ENCODE results near the gene WDFY4. TPM values are rescaled to one million over a fixed set of nuclear protein-coding genes. Genes with fewer than 3 reads are reported as not detected.

WDFY4 gene
- total RNA-seq, 1 donor from 2014 or later = 26.5 TPM

DNA sequence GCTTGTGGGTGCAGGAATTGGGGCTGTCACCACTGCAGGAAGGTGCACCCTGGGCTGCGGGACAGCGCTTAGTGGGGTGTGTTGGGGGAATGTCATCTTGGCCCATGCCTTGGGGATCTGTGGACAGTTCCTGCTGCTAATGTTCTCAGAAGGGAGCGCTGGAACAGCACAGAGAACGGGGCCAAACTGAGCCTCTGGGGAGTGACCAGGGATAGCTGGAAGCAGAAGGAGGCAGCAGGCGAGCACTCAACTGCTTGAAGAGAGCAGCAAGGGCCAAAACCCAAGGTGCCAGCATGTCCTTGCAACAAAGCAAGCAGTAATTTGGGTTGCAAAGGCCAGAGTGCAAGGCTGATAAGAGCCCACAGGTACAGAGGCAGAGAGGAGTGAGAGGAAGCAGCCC is 31.3 kb upstream of the WDFY4 start:
- no peak for DNase-seq
- Histone ChIP-seq H3K27ac (no peak overlapping the region), H3K36me3 (no peaks in the 10 kb centered on the region), H3K9me3 (no peaks in the 10 kb centered on the region), H3K4me1 (peaks cover 8% of the 10 kb centered on the region), H3K4me3 (no peak overlapping the region), H3K27me3 (no peaks in the 10 kb centered on the region)
- intact Hi-C loops (cut with DNase I) = no loop called here
- no peak for ATAC-seq
- TF ChIP-seq, protein P1, sequence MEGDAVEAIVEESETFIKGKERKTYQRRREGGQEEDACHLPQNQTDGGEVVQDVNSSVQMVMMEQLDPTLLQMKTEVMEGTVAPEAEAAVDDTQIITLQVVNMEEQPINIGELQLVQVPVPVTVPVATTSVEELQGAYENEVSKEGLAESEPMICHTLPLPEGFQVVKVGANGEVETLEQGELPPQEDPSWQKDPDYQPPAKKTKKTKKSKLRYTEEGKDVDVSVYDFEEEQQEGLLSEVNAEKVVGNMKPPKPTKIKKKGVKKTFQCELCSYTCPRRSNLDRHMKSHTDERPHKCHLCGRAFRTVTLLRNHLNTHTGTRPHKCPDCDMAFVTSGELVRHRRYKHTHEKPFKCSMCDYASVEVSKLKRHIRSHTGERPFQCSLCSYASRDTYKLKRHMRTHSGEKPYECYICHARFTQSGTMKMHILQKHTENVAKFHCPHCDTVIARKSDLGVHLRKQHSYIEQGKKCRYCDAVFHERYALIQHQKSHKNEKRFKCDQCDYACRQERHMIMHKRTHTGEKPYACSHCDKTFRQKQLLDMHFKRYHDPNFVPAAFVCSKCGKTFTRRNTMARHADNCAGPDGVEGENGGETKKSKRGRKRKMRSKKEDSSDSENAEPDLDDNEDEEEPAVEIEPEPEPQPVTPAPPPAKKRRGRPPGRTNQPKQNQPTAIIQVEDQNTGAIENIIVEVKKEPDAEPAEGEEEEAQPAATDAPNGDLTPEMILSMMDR (IDR thresholded peaks at IDR 0.05) = no peak

DNA sequence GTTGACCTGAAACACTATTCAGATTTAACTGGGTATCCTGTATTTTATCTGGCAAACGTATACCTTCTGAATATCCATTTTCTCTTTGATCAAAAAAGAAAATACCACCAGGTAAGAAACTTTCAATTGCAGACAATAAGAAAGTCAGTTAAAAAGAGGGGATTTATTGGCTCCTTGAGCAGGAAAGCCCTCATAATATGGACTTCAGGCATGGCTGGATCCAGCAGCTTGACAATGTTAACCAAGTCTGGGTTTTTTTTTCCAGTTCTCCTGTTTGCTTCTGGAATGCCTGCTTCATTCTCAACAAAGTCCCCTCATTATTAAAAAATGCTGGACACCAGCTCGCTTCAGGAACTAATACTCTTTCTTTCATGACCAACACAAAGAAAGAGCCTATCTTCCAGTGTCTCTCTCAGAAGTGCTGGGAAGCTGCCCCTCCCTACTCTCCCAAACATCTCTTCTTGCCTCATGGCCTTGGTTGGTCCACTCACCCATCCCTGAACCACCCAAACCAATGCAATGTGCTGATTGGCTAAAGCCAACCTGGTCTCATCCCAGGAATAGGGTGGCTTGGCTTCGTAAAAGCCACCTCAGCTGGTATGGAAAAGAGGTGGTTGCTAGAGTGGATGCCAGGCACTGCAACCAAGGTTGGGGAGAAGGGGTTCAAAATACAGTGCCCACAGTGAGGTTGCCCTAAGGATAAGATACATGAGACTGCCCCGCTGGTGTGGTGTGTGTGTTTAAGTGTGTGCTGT is 30.6 kb upstream of the WDFY4 start:
- ATAC-seq = no peak
- TF ChIP-seq, protein P1 (IDR thresholded peaks at IDR 0.05) = no peak
- intact Hi-C loops (cut with DNase I) = no loop called here

DNA sequence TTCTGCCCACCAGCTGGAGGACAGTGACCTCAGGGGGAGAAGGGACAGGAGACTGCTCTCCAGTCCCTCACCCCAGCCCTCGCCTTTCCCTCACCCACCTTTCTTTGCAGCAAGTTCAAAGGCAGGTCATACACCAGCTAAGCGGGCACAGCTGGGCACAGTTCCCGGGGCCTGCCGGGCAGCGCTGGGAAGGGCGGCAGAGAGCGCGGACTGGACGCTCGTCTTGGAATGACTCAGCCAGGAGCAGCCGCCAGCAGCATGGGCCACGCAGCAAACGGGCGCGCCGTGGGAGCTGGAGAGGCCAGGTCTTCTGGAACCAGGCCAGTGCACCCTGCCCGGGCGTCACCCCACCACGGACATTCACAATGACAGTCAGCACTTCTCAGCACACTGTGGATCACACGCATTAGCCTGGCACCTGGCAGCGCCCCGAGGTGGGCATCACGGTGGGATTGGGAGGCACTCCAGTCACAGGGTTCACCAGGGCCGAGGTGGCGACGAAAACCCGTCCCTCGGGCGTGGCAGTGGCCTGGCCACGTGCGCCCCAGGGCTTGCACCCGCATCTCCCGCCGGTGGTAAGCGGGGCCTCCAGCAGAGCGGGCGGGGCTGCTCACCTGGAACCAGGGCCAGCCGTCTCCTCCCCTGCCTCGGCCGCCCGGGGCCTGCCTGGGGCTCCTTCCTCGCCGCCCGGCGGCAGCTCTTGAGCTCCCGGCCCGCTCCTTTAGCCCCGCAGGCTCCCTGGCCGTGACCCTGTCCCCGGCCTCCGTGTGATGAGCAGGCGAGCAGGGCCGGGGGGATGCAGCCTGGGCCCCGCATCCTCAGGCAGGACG is 29.0 kb upstream of the WDFY4 start:
- TF ChIP-seq, protein P1 (IDR thresholded peaks at IDR 0.05) = no peak
- peak overlapping the region; percentile 54 for H3K4me3 ChIP-seq
- no peaks in the 10 kb centered on the region for H3K9me3 ChIP-seq
- H3K36me3 ChIP-seq = no peaks in the 10 kb centered on the region
- ATAC-seq (peak; percentile 70), DNase-seq (peak; percentile 90)
- H3K4me1 ChIP-seq = peaks cover 8% of the 10 kb centered on the region
- intact Hi-C loops (cut with DNase I) = no loop called here
- H3K27me3 ChIP-seq = no peaks in the 10 kb centered on the region
- peak overlapping the region; percentile 68 for H3K27ac ChIP-seq

More for the DNA sequence above, 30.6 kb upstream of the WDFY4 start:
- no peak for DNase-seq
- H3K27ac ChIP-seq = no peak overlapping the region
- H3K9me3 ChIP-seq = no peaks in the 10 kb centered on the region
- no peaks in the 10 kb centered on the region for H3K27me3 ChIP-seq
- no peaks in the 10 kb centered on the region for H3K36me3 ChIP-seq
- H3K4me3 ChIP-seq = no peak overlapping the region
- peaks cover 8% of the 10 kb centered on the region for H3K4me1 ChIP-seq

DNA sequence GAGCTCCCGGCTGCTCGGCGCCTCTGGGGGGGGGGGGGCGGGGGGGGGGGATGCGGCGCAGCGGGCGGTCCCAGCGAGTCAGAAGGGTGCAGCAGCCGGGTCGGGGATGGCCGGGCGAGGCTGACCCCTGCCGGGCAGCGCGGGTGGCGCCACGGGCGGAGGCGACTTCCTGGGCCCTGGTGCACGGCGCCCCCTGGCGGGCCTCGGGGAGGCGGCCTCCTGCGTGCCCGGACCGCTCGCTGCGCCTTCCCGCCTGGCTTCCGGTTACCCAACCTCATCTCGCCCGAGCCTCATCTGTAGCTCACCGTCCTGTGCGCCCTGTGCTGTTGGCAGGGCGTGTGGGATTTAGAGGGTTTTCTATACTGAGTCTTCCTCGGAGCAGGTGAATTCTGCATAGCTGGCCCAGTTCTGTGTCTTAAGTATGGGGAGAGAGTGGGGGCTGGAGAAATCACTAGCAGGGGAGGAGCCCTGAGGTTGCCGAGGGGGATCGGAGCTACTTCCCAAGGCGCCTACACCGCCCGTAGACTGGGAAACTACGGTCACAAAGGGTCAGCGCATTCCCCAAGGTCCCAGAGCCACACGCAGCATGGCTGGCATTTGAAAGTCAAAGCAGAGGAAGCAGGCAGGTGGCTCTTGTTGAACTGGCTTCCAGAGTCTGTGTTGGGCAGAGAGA is 28.3 kb upstream of the WDFY4 start:
- intact Hi-C loops (cut with DNase I) = no loop called here
- peak overlapping the region; percentile 54 for H3K4me3 ChIP-seq
- H3K9me3 ChIP-seq = no peaks in the 10 kb centered on the region
- H3K4me1 ChIP-seq = peaks cover 8% of the 10 kb centered on the region
- ATAC-seq (peak; percentile 98), DNase-seq (peak; percentile 97)
- TF ChIP-seq, protein P1 (IDR thresholded peaks at IDR 0.05) = peak; percentile 88
- no peaks in the 10 kb centered on the region for H3K27me3 ChIP-seq
- no peaks in the 10 kb centered on the region for H3K36me3 ChIP-seq
- no peak overlapping the region for H3K27ac ChIP-seq

DNA sequence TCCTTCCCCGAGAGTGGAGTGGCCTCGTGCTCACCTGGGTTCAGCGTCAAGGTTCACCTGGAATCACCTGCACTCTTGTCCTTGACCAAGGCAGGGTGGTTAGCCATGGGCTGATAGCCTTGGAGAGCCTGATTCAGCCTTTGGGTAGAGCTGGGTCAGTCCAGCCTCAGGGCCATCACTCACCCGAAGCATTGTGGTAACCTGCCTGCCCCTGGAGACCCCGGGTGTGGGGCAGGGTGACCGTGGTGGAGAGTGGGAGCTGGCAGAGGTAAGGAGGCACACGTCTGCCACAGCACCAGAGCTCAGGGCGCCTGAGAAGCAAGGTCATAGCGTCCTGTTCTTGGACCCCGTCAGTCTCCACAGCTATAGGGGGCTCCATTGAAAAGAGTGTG is 27.8 kb upstream of the WDFY4 start:
- intact Hi-C loops (cut with DNase I) = no loop called here
- Histone ChIP-seq H3K9me3 (no peaks in the 10 kb centered on the region), H3K4me3 (peak overlapping the region; percentile 54), H3K4me1 (peaks cover 8% of the 10 kb centered on the region), H3K36me3 (no peaks in the 10 kb centered on the region), H3K27me3 (no peaks in the 10 kb centered on the region), H3K27ac (no peak overlapping the region)
- no peak for ATAC-seq
- DNase-seq = no peak
- TF ChIP-seq, protein P1 (IDR thresholded peaks at IDR 0.05) = no peak

Data from upper lobe of right lung (tissue), 1 donor.